ENCODE results near the gene ILKAP.

GRCh38 chr2:238121511-238122286, 81.8 kb downstream of the ILKAP start:
- TF ChIP-seq REST (IDR thresholded peaks at IDR 0.05; ENCODE audit: low read depth) = no peak
- TF ChIP-seq CTCF (IDR thresholded peaks at IDR 0.05 in 2 of 3, conservative IDR thresholded peaks at IDR 0.05 in 1 of 3; ENCODE audit: borderline replicate concordance in 1 of 3, insufficient read depth in 1 of 3, low read depth in 2 of 3, low read length in 2 of 3) = no peak
- no peak for TF ChIP-seq EZH2 (IDR thresholded peaks at IDR 0.05)
- TF ChIP-seq POLR2AphosphoS5 (IDR thresholded peaks at IDR 0.05; ENCODE audit: low read depth, low read length) = no peak
- no peak for TF ChIP-seq MAX (IDR thresholded peaks at IDR 0.05)
- TF ChIP-seq POLR2A (IDR thresholded peaks at IDR 0.05; ENCODE audit: borderline replicate concordance, extremely low read depth, insufficient read depth, insufficient read length) = no peak
- no peak for TF ChIP-seq ELF1 (IDR thresholded peaks at IDR 0.05; ENCODE audit: borderline replicate concordance, low read depth)
- no peak for TF ChIP-seq EGR1 (IDR thresholded peaks at IDR 0.05; ENCODE audit: low read depth)
- TF ChIP-seq SP1 (IDR thresholded peaks at IDR 0.05; ENCODE audit: low read depth) = no peak
